Spinal cord (tissue), 10 donors: ENCODE results near the gene PDCD11. TPM values are rescaled to one million over a fixed set of nuclear protein-coding genes. Genes with fewer than 3 reads are reported as not detected.

ENCODE experiments used
- DNase-seq, 6 donors: peaks; one replicate each; pipeline versions ENCODE4 v3.0.0 to v3.0.0-alpha.2; 2013 to 2015; ENCODE audit warnings: low spot score in 6 of 6, low read depth in 4 of 6
- H3K27ac ChIP-seq: one replicate; pipeline ENCODE4 v1.5.1; 2013; ENCODE audit warnings: low read depth, low read length, control low read depth
- H3K27me3 ChIP-seq: one replicate; pipeline ENCODE4 v1.6.1; 2013; ENCODE audit warnings: low read length; ENCODE audit not compliant: control insufficient read depth, insufficient read depth
- H3K36me3 ChIP-seq: one replicate; pipeline ENCODE4 v1.6.1; 2013; ENCODE audit warnings: low read length; ENCODE audit not compliant: control insufficient read depth, insufficient read depth
- H3K4me1 ChIP-seq: one replicate; pipeline ENCODE4 v1.6.1; 2013; ENCODE audit warnings: low read length; ENCODE audit not compliant: control insufficient read depth, insufficient read depth
- H3K4me3 ChIP-seq: one replicate; pipeline ENCODE4 v1.5.1; 2013; ENCODE audit warnings: low read depth, low read length, control low read depth
- H3K9me3 ChIP-seq: one replicate; pipeline ENCODE4 v1.6.1; 2013; ENCODE audit warnings: low read length; ENCODE audit not compliant: control insufficient read depth, insufficient read depth
- WGBS: methylation state at CpG from one replicate; pipeline ENCODE4 v1.1.5; 2013; ENCODE audit warnings: missing lambda C conversion rate; ENCODE audit not compliant: insufficient coverage; 5-methylcytosine and 5-hydroxymethylcytosine counted together
- polyA plus RNA-seq, 2 donors: library from polyadenylated mRNA; unstranded; fragments of 120-200 nt; gene quantifications; one replicate each; pipeline ENCODE4 v1.2.1, GENCODE V29; 2013; ENCODE audit not compliant: insufficient read length in 2 of 2
- total RNA-seq, 2 donors: library from RNA; depleted of rRNA in 1 of 2; stranded (reverse); fragments of 120-200 nt in 1 of 2; fragments of >200 nt in 1 of 2; gene quantifications; one replicate each; pipeline versions ENCODE4 v1.2.3 to v1.2.4, GENCODE V29; 2013 to 2014
- donor health status: healthy.

Gene PDCD11
- total and polyA plus RNA-seq, 4 donors: 20.3 to 27.3 (median 24.1) TPM

GRCh38 chr10:103493916-103494877, 97.8 kb downstream of the PDCD11 start:
- peaks cover 27% of the 10 kb centered on the region for H3K4me1 ChIP-seq
- peak overlapping the region; percentile 40 for H3K27ac ChIP-seq
- H3K9me3 ChIP-seq: no peaks in the 10 kb centered on the region
- peaks cover 17% of the 10 kb centered on the region for H3K27me3 ChIP-seq
- WGBS: under 1% methylated on average over 79 of the region's 92 CpGs
- no peaks in the 10 kb centered on the region for H3K36me3 ChIP-seq
- DNase-seq: peak in 2 of 6 donors; percentile 54 to 65
- peak overlapping the region; percentile 57 for H3K4me3 ChIP-seq

- 100% methylated on average over 2 of the region's 3 CpGs for WGBS
- Histone ChIP-seq H3K9me3 (no peaks in the 10 kb centered on the region), H3K27ac (no peak overlapping the region), H3K4me1 (peaks cover 27% of the 10 kb centered on the region), H3K36me3 (no peaks in the 10 kb centered on the region), H3K27me3 (peaks cover 17% of the 10 kb centered on the region), H3K4me3 (no peak overlapping the region)
- DNase-seq: no peak
Observed at GRCh38 chr10:103495321-103495720, 98.9 kb downstream of the PDCD11 start.

Other genes with a start within 250 kb of the PDCD11 start
- gene NT5C2, start 203.4 kb upstream of the PDCD11 start, total RNA-seq: 100 to 1,000 TPM in 1 of 2 donors, 10 to 100 TPM in 1; 89.2 to 118 TPM
- gene NT5C2, start 203.4 kb upstream of the PDCD11 start, polyA plus RNA-seq: 10 to 100 TPM; 92.1 to 96.2 TPM
- under 1 TPM in 1 of 2 donors, not detected in 1; 0.11 TPM for gene RPEL1, start 150.7 kb upstream of the PDCD11 start, total RNA-seq
- gene RPEL1, start 150.7 kb upstream of the PDCD11 start, polyA plus RNA-seq: under 1 TPM in 1 of 2 donors, not detected in 1; 0.32 TPM
- 100 to 1,000 TPM in 1 of 2 donors, 10 to 100 TPM in 1; 55.2 to 117 TPM for gene INA, start 119.5 kb upstream of the PDCD11 start, total RNA-seq
- gene INA, start 119.5 kb upstream of the PDCD11 start, polyA plus RNA-seq: 100 to 1,000 TPM; 322 to 346 TPM
- gene PCGF6, start 45.5 kb upstream of the PDCD11 start, total RNA-seq: 10 to 100 TPM; 11.2 to 11.4 TPM
- gene PCGF6, start 45.5 kb upstream of the PDCD11 start, polyA plus RNA-seq: 10 to 100 TPM; 11.3 to 11.8 TPM
- 1 to 10 TPM; 6.1 to 6.9 TPM for gene TAF5, start 28.6 kb upstream of the PDCD11 start, total RNA-seq
- gene TAF5, start 28.6 kb upstream of the PDCD11 start, polyA plus RNA-seq: 1 to 10 TPM; 6.0 to 7.3 TPM
- 100 to 1,000 TPM; 166 to 433 TPM for gene ATP5MK, start 151 bp upstream of the PDCD11 start, total RNA-seq
- 100 to 1,000 TPM; 301 to 310 TPM for gene ATP5MK, start 151 bp upstream of the PDCD11 start, polyA plus RNA-seq
- gene CALHM2, start 55.7 kb downstream of the PDCD11 start, total RNA-seq: 10 to 100 TPM in 1 of 2 donors, 1 to 10 TPM in 1; 6.2 to 13.5 TPM
- gene CALHM2, start 55.7 kb downstream of the PDCD11 start, polyA plus RNA-seq: 10 to 100 TPM in 1 of 2 donors, 1 to 10 TPM in 1; 9.3 to 11.1 TPM
- under 1 TPM; 0.06 to 0.20 TPM for gene CALHM1, start 62.3 kb downstream of the PDCD11 start, total RNA-seq
- gene CALHM1, start 62.3 kb downstream of the PDCD11 start, polyA plus RNA-seq: under 1 TPM; 0.22 to 0.24 TPM
- not detected for gene CALHM3, start 82.6 kb downstream of the PDCD11 start, total RNA-seq
- under 1 TPM in 1 of 2 donors, not detected in 1; 0.09 TPM for gene CALHM3, start 82.6 kb downstream of the PDCD11 start, polyA plus RNA-seq
- 10 to 100 TPM in 1 of 2 donors, 1 to 10 TPM in 1; 7.3 to 10.9 TPM for gene NEURL1, start 97.1 kb downstream of the PDCD11 start, total RNA-seq
- gene NEURL1, start 97.1 kb downstream of the PDCD11 start, polyA plus RNA-seq: 10 to 100 TPM; 25.5 to 34.8 TPM